ENCODE measurements around the gene CDH15. TPM values are rescaled to one million over a fixed set of nuclear protein-coding genes. Genes with fewer than 3 reads are reported as not detected.

CDH15 gene
- total and polyA plus RNA-seq, 2 of the 13 experiments (the other 11 are each of a cell fraction or from before 2014, with no cell fraction given), result 0.74 to 2.2 TPM

GRCh38 chr16:89191033-89191900, 19.7 kb downstream of the CDH15 start (continued):
- TF ChIP-seq ZNF839 (CRISPR knock-in tag; IDR thresholded peaks at IDR 0.05; ENCODE audit: borderline replicate concordance), result no peak
- peak; percentile 17 for TF ChIP-seq TEAD3 (CRISPR knock-in tag; optimal IDR thresholded peaks at IDR 0.05; ENCODE audit: borderline replicate concordance)
- TF ChIP-seq ZNF205 (CRISPR knock-in tag; IDR thresholded peaks at IDR 0.05), result peak; percentile 51; the same call in 1 of the 2 replicates
- no peak for TF ChIP-seq ZNF264 (CRISPR knock-in tag; IDR thresholded peaks at IDR 0.05)
- 0 out of 2 replicates have a peak, but pooled peaks have one; percentile 45 for TF ChIP-seq ZFP91 (CRISPR knock-in tag; IDR thresholded peaks at IDR 0.05; ENCODE audit: borderline replicate concordance)
- TF ChIP-seq SRY (CRISPR knock-in tag; IDR thresholded peaks at IDR 0.05), result peak; percentile 73
- TF ChIP-seq ZFP36L1 (CRISPR knock-in tag; IDR thresholded peaks at IDR 0.05), result no peak
- TF ChIP-seq TAF1 (CRISPR knock-in tag; IDR thresholded peaks at IDR 0.05), result peak; percentile 29; the same call in 1 of the 2 replicates
- no peak for TF ChIP-seq ZBTB44 (CRISPR knock-in tag; IDR thresholded peaks at IDR 0.05)
- TF ChIP-seq ZBTB7A (CRISPR knock-in tag; IDR thresholded peaks at IDR 0.05), result peak; percentile 72; the same call in 1 of the 2 replicates
- TF ChIP-seq SALL1 (CRISPR knock-in tag; IDR thresholded peaks at IDR 0.05), result peak; percentile 28; the same call in 1 of the 2 replicates
- 0 out of 2 replicates have a peak, but pooled peaks have one; percentile 75 for TF ChIP-seq HOXA5 (CRISPR knock-in tag; IDR thresholded peaks at IDR 0.05)
- TF ChIP-seq MTF2 (CRISPR knock-in tag; IDR thresholded peaks at IDR 0.05; ENCODE audit: borderline replicate concordance), result peak; percentile 12; the same call in 1 of the 2 replicates
- no peak for TF ChIP-seq ZNF703 (CRISPR knock-in tag; IDR thresholded peaks at IDR 0.05; ENCODE audit: borderline replicate concordance)
- peak; percentile 82 for TF ChIP-seq UBTF (CRISPR knock-in tag; IDR thresholded peaks at IDR 0.05)
- no peak for TF ChIP-seq ZNF367 (CRISPR knock-in tag; IDR thresholded peaks at IDR 0.05; ENCODE audit: borderline replicate concordance)
- TF ChIP-seq ZNF44 (CRISPR knock-in tag; IDR thresholded peaks at IDR 0.05), result no peak
- TF ChIP-seq ZNF281 (CRISPR knock-in tag; IDR thresholded peaks at IDR 0.05; ENCODE audit: borderline replicate concordance), result peak; percentile 45; the same call in 1 of the 2 replicates
